Middle frontal gyrus (tissue), 1 donor: ENCODE data around the gene SNRNP27.
"Not testable (repeated sequence)": the region's sequence is repeated elsewhere in the genome, so short reads cannot be mapped to it uniquely, and the experiment has no call there.

Experiments used
- DNase-seq: peaks from one replicate; pipeline ENCODE4 v3.0.0-alpha.2; 2015; ENCODE audit warnings: low spot score; ENCODE audit errors: extremely low spot score

The SNRNP27 gene

GRCh38 chr2:69945441-69945840, 51.7 kb downstream of the SNRNP27 start:
- no peak for DNase-seq

- DNase-seq: no peak
Measured at GRCh38 chr2:69945941-69946340, 52.2 kb downstream of the SNRNP27 start.

GRCh38 chr2:69946351-69947324, 52.9 kb downstream of the SNRNP27 start:
- DNase-seq: no peak

- DNase-seq: no peak
Measured at GRCh38 chr2:69947325-69947931, 53.7 kb downstream of the SNRNP27 start.

- no peak for DNase-seq
Measured at GRCh38 chr2:69948032-69948962, 54.5 kb downstream of the SNRNP27 start.

- DNase-seq: no peak
Measured at GRCh38 chr2:69948963-69949645, 55.3 kb downstream of the SNRNP27 start.

GRCh38 chr2:69950241-69950640, 56.5 kb downstream of the SNRNP27 start:
- DNase-seq: no peak

- DNase-seq: not testable (repeated sequence)
Measured at GRCh38 chr2:69950671-69951070, 56.9 kb downstream of the SNRNP27 start.

GRCh38 chr2:69952336-69953115, 58.8 kb downstream of the SNRNP27 start:
- DNase-seq: no peak

GRCh38 chr2:69954084-69954483, 60.3 kb downstream of the SNRNP27 start:
- DNase-seq: no peak
